Vagina (tissue), 2 donors: Measurements from ENCODE around the gene PSME1. TPM values are rescaled to one million over a fixed set of nuclear protein-coding genes. Genes with fewer than 3 reads are reported as not detected.

ENCODE experiments used
- DNase-seq, 2 donors: peaks; one replicate each; pipeline ENCODE4 v3.0.0-alpha.2; 2017; ENCODE audit errors: extremely low spot score in 2 of 2
- H3K27ac ChIP-seq: fragments of 200-600 bp; sonication (generic); one replicate; pipeline ENCODE4 v1.5.1; 2019
- H3K27me3 ChIP-seq: fragments of 200-600 bp; sonication (generic); one replicate; pipeline ENCODE4 v1.5.1; 2019
- H3K36me3 ChIP-seq, 2 donors: fragments of 200-600 bp; sonication (generic); one replicate each; pipeline ENCODE4 v1.5.1; 2017 to 2019
- H3K4me1 ChIP-seq: fragments of 200-600 bp; sonication (generic); one replicate; pipeline ENCODE4 v1.5.1; 2019
- H3K4me3 ChIP-seq, 2 donors: fragments of 200-600 bp; sonication (generic); 1 replicate in 1 of 2; 2 replicates in 1 of 2; pipeline ENCODE4 v1.5.1; 2016 to 2019
- H3K9me3 ChIP-seq: fragments of 200-600 bp; sonication (generic); one replicate; pipeline ENCODE4 v1.5.1; 2019
- CTCF ChIP-seq, 3 experiments: fragments of 450-650 bp in 2 of 3; fragments of 200-600 bp in 1 of 3; sonication (generic) in 1 of 3; IDR thresholded peaks; one replicate each; pipeline ENCODE4 v1.5.1; 2017 to 2019; ENCODE audit warnings: antibody characterized with exemption in 3 of 3, mild to moderate bottlenecking in 2 of 3, moderate library complexity in 2 of 3
- POLR2A ChIP-seq, 2 donors: fragments of 450-650 bp; IDR thresholded peaks; one replicate each; pipeline ENCODE4 v1.6.1; 2017; ENCODE audit warnings: antibody characterized with exemption in 2 of 2, mild to moderate bottlenecking in 2 of 2, moderate library complexity in 2 of 2
- POLR2AphosphoS5 ChIP-seq, 2 donors: sonication (generic); formaldehyde crosslinking; IDR thresholded peaks; one replicate each; pipeline ENCODE4 v1.9.0; 2017; ENCODE audit warnings: antibody characterized with exemption in 2 of 2, mild to moderate bottlenecking in 2 of 2, low read depth in 1 of 2; ENCODE audit not compliant: insufficient read depth in 1 of 2
- intact Hi-C: fragments of 100-400 bp; cut with DNase I; formaldehyde crosslinking; loops from one replicate; pipeline ENCODE4 v1.15.1; 2023
- total RNA-seq: library from RNA; depleted of rRNA; stranded (reverse); fragments of >200 nt; gene quantifications from one replicate; pipeline ENCODE4 v1.2.3, GENCODE V29; 2016

Gene PSME1
- total RNA-seq, 1 donor from 2014 or later, result 118 TPM

- intact Hi-C loops, result no loop called here
- peaks cover 0 to 40% of the 10 kb centered on the region in 2 donors for H3K36me3 ChIP-seq
- no peak for TF ChIP-seq POLR2A (IDR thresholded peaks at IDR 0.05)
- no peak for TF ChIP-seq POLR2AphosphoS5 (IDR thresholded peaks at IDR 0.05; ENCODE audit: insufficient read depth in 1 of 2, low read depth in 1 of 2)
- TF ChIP-seq CTCF (IDR thresholded peaks at IDR 0.05), result no peak
- DNase-seq, result no peak
- no peak overlapping the region for H3K27ac ChIP-seq
- no peaks in the 10 kb centered on the region for H3K27me3 ChIP-seq
- H3K4me1 ChIP-seq, result peaks cover 16% of the 10 kb centered on the region
- H3K9me3 ChIP-seq, result no peaks in the 10 kb centered on the region
- H3K4me3 ChIP-seq, result no peak overlapping the region
Observed at GRCh38 chr14:24182110-24182882, 46.3 kb downstream of the PSME1 start.

GRCh38 chr14:24183014-24183481, 47.1 kb downstream of the PSME1 start:
- Histone ChIP-seq H3K9me3 (no peaks in the 10 kb centered on the region), H3K36me3 (peaks cover 0 to 40% of the 10 kb centered on the region in 2 donors), H3K4me1 (peaks cover 24% of the 10 kb centered on the region), H3K27ac (no peak overlapping the region), H3K27me3 (no peaks in the 10 kb centered on the region), H3K4me3 (no peak overlapping the region)
- TF ChIP-seq POLR2AphosphoS5 (IDR thresholded peaks at IDR 0.05; ENCODE audit: insufficient read depth in 1 of 2, low read depth in 1 of 2) (no peak), CTCF (IDR thresholded peaks at IDR 0.05) (no peak), POLR2A (IDR thresholded peaks at IDR 0.05) (no peak)
- DNase-seq, result no peak
- intact Hi-C loops, result no loop called here

- Histone ChIP-seq H3K9me3 (no peaks in the 10 kb centered on the region), H3K27ac (no peak overlapping the region), H3K27me3 (no peaks in the 10 kb centered on the region), H3K4me3 (no peak overlapping the region), H3K4me1 (peaks cover 26% of the 10 kb centered on the region), H3K36me3 (peaks cover 0 to 40% of the 10 kb centered on the region in 2 donors)
- DNase-seq, result no peak
- intact Hi-C loops, result no loop called here
- TF ChIP-seq POLR2AphosphoS5 (IDR thresholded peaks at IDR 0.05; ENCODE audit: insufficient read depth in 1 of 2, low read depth in 1 of 2) (no peak), POLR2A (IDR thresholded peaks at IDR 0.05) (no peak), CTCF (IDR thresholded peaks at IDR 0.05) (no peak)
Observed at GRCh38 chr14:24184104-24184970, 48.3 kb downstream of the PSME1 start.

DNA sequence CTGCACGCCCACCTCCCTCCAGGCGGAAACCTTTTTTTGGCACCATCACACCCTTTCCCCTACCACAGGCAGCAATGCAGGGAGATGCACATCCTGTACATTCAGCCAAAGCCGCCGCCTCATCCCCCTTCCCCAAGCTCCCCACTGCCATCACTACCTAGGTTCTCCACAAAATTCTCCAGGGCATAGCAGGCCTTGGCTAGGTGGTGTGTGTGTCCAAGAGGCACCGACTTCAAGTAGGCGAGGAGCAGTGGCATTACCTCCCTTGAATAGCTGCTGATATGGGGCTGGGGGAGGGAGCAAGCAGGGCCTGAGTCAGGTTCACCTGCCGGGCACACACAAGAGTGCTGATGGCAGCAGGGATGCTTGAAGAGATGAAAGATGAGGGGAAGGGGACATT, 49.0 kb downstream of the PSME1 start:
- Histone ChIP-seq H3K4me3 (no peak overlapping the region), H3K4me1 (peaks cover 19% of the 10 kb centered on the region), H3K9me3 (no peaks in the 10 kb centered on the region), H3K27ac (no peak overlapping the region), H3K36me3 (peaks cover 0 to 44% of the 10 kb centered on the region in 2 donors), H3K27me3 (no peaks in the 10 kb centered on the region)
- intact Hi-C loops, result no loop called here
- DNase-seq, result no peak
- TF ChIP-seq CTCF (IDR thresholded peaks at IDR 0.05) (no peak), POLR2AphosphoS5 (IDR thresholded peaks at IDR 0.05; ENCODE audit: insufficient read depth in 1 of 2, low read depth in 1 of 2) (no peak), POLR2A (IDR thresholded peaks at IDR 0.05) (no peak)
